Astrocyte of the cerebellum (primary cell): ENCODE data around the gene CXCR1.

Experiments used
- DNase-seq: peaks from one replicate; pipeline ENCODE4 v3.0.0-alpha.2; 2011; ENCODE audit warnings: low read depth
- H3K4me3 ChIP-seq: 2 replicates; pipeline ENCODE4 v1.5.1; 2011; ENCODE audit warnings: mild to moderate bottlenecking, low read depth, low read length, moderate library complexity
- CTCF ChIP-seq: IDR thresholded peaks from 2 replicates; pipeline ENCODE4 v1.5.1; 2012; ENCODE audit warnings: low read length, low read depth, moderate library complexity, mild to moderate bottlenecking; ENCODE audit errors: missing control alignments
- in situ Hi-C: cut with HindIII; loops from 2 replicates; pipeline ENCODE4 v1.10.0; 2017; ENCODE audit warnings: low sequenced_read_pairs

The CXCR1 gene

GRCh38 chr2:218152172-218152571 is 14.6 kb downstream of the CXCR1 start:
- no peak overlapping the region for H3K4me3 ChIP-seq
- no peak for TF ChIP-seq CTCF
- in situ Hi-C loops = no loop called here
- DNase-seq = no peak

DNA sequence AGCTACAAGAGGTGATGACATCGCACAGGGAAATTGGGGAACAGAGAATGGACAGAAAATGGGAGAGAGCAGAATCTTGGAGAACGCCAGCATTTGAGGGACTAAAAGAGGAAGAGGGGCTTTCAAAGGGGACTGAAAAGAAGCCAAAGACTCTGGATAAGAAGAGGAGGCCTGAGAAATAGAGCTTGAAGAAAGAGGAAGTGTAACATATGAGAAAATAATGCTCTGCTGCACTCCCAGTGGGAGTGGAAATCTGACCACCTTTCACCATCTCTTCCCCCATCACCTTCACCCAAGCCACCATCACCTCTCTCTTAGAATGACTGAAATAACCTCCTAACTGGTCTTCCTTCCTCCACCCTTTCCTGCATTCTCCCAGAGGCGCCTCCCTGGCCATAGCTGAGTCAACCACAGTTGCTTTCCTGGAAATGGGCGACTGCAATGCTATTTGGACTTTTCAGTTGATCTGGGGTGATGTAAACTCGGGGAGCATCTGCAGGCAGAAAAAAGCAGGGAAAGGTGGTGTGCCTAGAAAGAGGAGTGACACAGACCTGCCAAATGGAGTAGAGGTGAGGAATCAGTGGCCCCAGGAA is 16.8 kb downstream of the CXCR1 start:
- H3K4me3 ChIP-seq = no peak overlapping the region
- in situ Hi-C loops = no loop called here
- no peak for TF ChIP-seq CTCF
- no peak for DNase-seq

DNA sequence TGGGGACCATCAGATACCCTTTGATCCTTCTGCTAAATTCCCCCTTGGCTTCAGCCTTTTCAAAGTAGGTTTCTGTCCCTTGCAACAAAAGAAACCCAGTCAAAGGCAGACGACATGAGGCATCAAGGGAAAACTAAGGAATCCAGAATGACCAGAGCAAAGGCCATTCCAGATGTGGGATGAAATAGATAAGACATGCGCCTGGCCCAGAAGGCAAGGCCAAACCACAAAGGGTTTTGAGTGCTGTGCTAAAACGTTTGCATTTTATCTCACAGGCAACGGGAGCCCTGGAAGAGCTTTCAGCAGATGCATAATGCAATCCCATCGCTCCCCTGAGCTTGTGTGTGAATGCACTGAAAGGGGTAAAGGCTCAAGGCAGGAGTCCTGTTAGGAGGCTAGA is 17.7 kb downstream of the CXCR1 start:
- in situ Hi-C loops = no loop called here
- no peak for DNase-seq
- no peak overlapping the region for H3K4me3 ChIP-seq
- TF ChIP-seq CTCF = no peak

DNA sequence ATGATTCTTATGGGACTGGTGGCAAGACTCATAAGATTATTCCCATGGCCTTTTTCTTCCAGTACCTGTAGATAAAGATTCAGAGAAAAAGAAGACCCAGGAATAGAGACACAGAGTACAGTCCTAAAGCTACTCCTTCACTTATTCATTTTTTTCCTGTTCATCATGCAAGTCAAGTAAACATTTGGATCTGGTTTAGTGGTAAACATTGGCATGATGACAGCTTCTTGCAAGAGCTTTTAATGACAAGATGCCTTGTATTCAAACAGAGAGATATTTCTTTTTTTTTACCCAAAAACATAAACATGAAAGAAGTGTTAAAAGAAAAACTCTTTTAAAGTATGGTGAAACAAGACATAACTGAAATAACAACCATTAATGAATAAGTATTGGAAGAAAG is 20.7 kb downstream of the CXCR1 start:
- H3K4me3 ChIP-seq = no peak overlapping the region
- no peak for TF ChIP-seq CTCF
- in situ Hi-C loops = no loop called here
- DNase-seq = no peak

DNA sequence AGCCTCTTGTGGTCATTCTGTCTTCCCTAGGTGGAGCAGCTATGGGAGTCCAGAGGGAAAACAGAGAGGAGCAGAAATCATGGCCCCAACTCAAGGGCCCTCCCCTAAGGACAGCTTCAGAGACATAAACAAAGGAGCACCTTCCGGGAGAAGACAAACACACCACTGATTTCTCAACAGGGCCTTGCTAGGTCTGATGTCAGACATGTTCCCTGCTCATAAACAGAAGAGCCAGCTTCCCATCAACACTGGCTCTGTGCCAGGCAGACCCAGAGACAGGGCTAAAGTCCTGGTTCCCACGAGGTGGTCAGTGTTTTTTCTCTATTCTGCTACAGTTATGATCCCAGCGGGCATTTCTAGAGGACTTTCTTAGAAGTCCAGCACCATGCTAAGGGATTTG is 21.6 kb downstream of the CXCR1 start:
- no peak for DNase-seq
- in situ Hi-C loops = no loop called here
- TF ChIP-seq CTCF = no peak
- H3K4me3 ChIP-seq = no peak overlapping the region

GRCh38 chr2:218138047-218138446 is 28.7 kb downstream of the CXCR1 start:
- H3K4me3 ChIP-seq = no peak overlapping the region
- no peak for DNase-seq
- in situ Hi-C loops = no loop called here
- no peak for TF ChIP-seq CTCF

GRCh38 chr2:218137514-218137913 is 29.2 kb downstream of the CXCR1 start:
- in situ Hi-C loops = no loop called here
- DNase-seq = no peak
- no peak for TF ChIP-seq CTCF
- H3K4me3 ChIP-seq = no peak overlapping the region
